Liver (tissue), 9 donors: ENCODE measurements around the gene HSD17B12. TPM values are rescaled to one million over a fixed set of nuclear protein-coding genes. Genes with fewer than 3 reads are reported as not detected.

Source experiments
- DNase-seq: peaks from one replicate; pipeline ENCODE4 v3.0.0-alpha.2; 2017; ENCODE audit warnings: low spot score
- H3K27ac ChIP-seq, 2 donors: one replicate each; pipeline ENCODE4 v1.7.0; 2013; ENCODE audit warnings: inconsistent platforms in 2 of 2, low read length in 2 of 2, control low read depth in 1 of 2, low read depth in 1 of 2, mild to moderate bottlenecking in 1 of 2
- H3K27me3 ChIP-seq, 4 donors: one replicate each; pipeline versions ENCODE4 v1.6.1 to v1.7.0; 2013; ENCODE audit warnings: low read length in 3 of 4, inconsistent platforms in 1 of 4, mild to moderate bottlenecking in 1 of 4, moderate library complexity in 1 of 4; ENCODE audit not compliant: control insufficient read depth in 4 of 4, insufficient read depth in 4 of 4
- H3K36me3 ChIP-seq, 4 donors: one replicate each; pipeline versions ENCODE4 v1.6.1 to v1.7.0; 2013; ENCODE audit warnings: low read length in 3 of 4, mild to moderate bottlenecking in 3 of 4, low read depth in 1 of 4, moderate library complexity in 1 of 4; ENCODE audit not compliant: control insufficient read depth in 4 of 4, insufficient read depth in 3 of 4
- H3K4me1 ChIP-seq, 4 donors: one replicate each; pipeline versions ENCODE4 v1.6.1 to v1.7.0; 2013; ENCODE audit warnings: low read length in 3 of 4, mild to moderate bottlenecking in 3 of 4, moderate library complexity in 1 of 4; ENCODE audit not compliant: control insufficient read depth in 4 of 4, insufficient read depth in 4 of 4
- H3K4me3 ChIP-seq, 3 donors: one replicate each; pipeline versions ENCODE4 v1.6.1 to v1.7.0; 2013; ENCODE audit warnings: low read length in 3 of 3, control low read depth in 1 of 3, low read depth in 1 of 3, mild to moderate bottlenecking in 1 of 3
- H3K9ac ChIP-seq, 2 donors: one replicate each; pipeline ENCODE4 v1.7.0; 2013; ENCODE audit warnings: low read length in 2 of 2, mild to moderate bottlenecking in 2 of 2, moderate library complexity in 2 of 2, control low read depth in 1 of 2, low read depth in 1 of 2
- H3K9me3 ChIP-seq, 4 donors: one replicate each; pipeline versions ENCODE4 v1.6.1 to v1.7.0; 2013; ENCODE audit warnings: low read length in 3 of 4; ENCODE audit not compliant: control insufficient read depth in 4 of 4
- ATF3 ChIP-seq: IDR thresholded peaks from 2 replicates; pipeline ENCODE4 v1.6.1; 2016; ENCODE audit warnings: antibody characterized with exemption
- CTCF ChIP-seq: fragments of 150-350 bp; IDR thresholded peaks from 2 replicates; pipeline ENCODE4 v1.5.1; 2017; ENCODE audit warnings: improper control_type of control experiment, low read depth, low read length; ENCODE audit not compliant: missing input control
- EGR1 ChIP-seq, 2 donors: IDR thresholded peaks; 2 replicates each; pipeline ENCODE4 v1.6.1; 2016 to 2018; ENCODE audit warnings: antibody characterized with exemption in 2 of 2, low read depth in 2 of 2
- FOXA1 ChIP-seq: IDR thresholded peaks from 2 replicates; pipeline ENCODE4 v1.6.1; 2016; ENCODE audit warnings: antibody characterized with exemption
- FOXA2 ChIP-seq: IDR thresholded peaks from 2 replicates; pipeline ENCODE4 v1.6.1; 2016; ENCODE audit warnings: antibody characterized with exemption
- GABPA ChIP-seq, 2 donors: IDR thresholded peaks in 1 of 2; conservative IDR thresholded peaks in 1 of 2; 2 replicates each; pipeline ENCODE4 v1.6.1; 2016; ENCODE audit warnings: antibody characterized with exemption in 2 of 2, mild to moderate bottlenecking in 1 of 2, moderate library complexity in 1 of 2
- HNF4A ChIP-seq, 2 donors: conservative IDR thresholded peaks; 2 replicates each; pipeline ENCODE4 v1.6.1; 2016; ENCODE audit warnings: antibody characterized with exemption in 2 of 2, mild to moderate bottlenecking in 2 of 2
- HNF4G ChIP-seq: IDR thresholded peaks from 2 replicates; pipeline ENCODE4 v1.6.1; 2016; ENCODE audit warnings: antibody characterized with exemption
- JUND ChIP-seq, 2 donors: IDR thresholded peaks; 2 replicates each; pipeline ENCODE4 v1.6.1; 2016; ENCODE audit warnings: antibody characterized with exemption in 2 of 2
- MAX ChIP-seq: IDR thresholded peaks from 2 replicates; pipeline ENCODE4 v1.6.1; 2016; ENCODE audit warnings: antibody characterized with exemption
- NR2F2 ChIP-seq: IDR thresholded peaks from 2 replicates; pipeline ENCODE4 v1.6.1; 2016; ENCODE audit warnings: antibody characterized with exemption
- RAD21 ChIP-seq, 2 donors: IDR thresholded peaks; 2 replicates each; pipeline ENCODE4 v1.6.1; 2016; ENCODE audit warnings: antibody characterized with exemption in 2 of 2, mild to moderate bottlenecking in 2 of 2
- REST ChIP-seq: IDR thresholded peaks from 2 replicates; pipeline ENCODE4 v1.6.1; 2016; ENCODE audit warnings: antibody characterized with exemption, mild to moderate bottlenecking
- RXRA ChIP-seq, 2 donors: IDR thresholded peaks; 2 replicates each; pipeline ENCODE4 v1.6.1; 2017 to 2018; ENCODE audit warnings: antibody characterized with exemption in 2 of 2, mild to moderate bottlenecking in 1 of 2
- SP1 ChIP-seq: IDR thresholded peaks from 2 replicates; pipeline ENCODE4 v1.6.1; 2018; ENCODE audit warnings: antibody characterized with exemption, mild to moderate bottlenecking
- TAF1 ChIP-seq: conservative IDR thresholded peaks from 2 replicates; pipeline ENCODE4 v1.6.1; 2016; ENCODE audit warnings: antibody characterized with exemption, mild to moderate bottlenecking
- YY1 ChIP-seq: IDR thresholded peaks from 2 replicates; pipeline ENCODE4 v1.6.1; 2016; ENCODE audit warnings: antibody characterized with exemption, mild to moderate bottlenecking
- ZBTB33 ChIP-seq: IDR thresholded peaks from 2 replicates; pipeline ENCODE4 v1.6.1; 2016; ENCODE audit warnings: antibody characterized with exemption
- WGBS: extraction: QIAGEN DNeasy Blood & Tissue Kit; methylation state at CpG from one replicate; pipeline ENCODE4 v1.1.7; 2013; 5-methylcytosine and 5-hydroxymethylcytosine counted together
- polyA plus RNA-seq, 2 donors: library from polyadenylated mRNA; stranded (reverse) in 1 of 2; unstranded in 1 of 2; fragments of 200-250 nt in 1 of 2; fragments of >200 nt in 1 of 2; fragmentation: Nextera tagmentation in 1 of 2; extraction: Ambion mirVana in 1 of 2; gene quantifications; one replicate each; pipeline versions ENCODE4 v1.2.1 to v1.2.3, GENCODE V29; 2013 to 2015
- total RNA-seq, 2 donors: library from RNA; depleted of rRNA; stranded (reverse); fragments of >200 nt; gene quantifications; one replicate each; pipeline ENCODE4 v1.2.3, GENCODE V29; 2014
- donor health status: healthy.
- donor health status: healthy.
- donor health status: healthy.
- donor health status: healthy.
- donor health status: healthy.

HSD17B12 gene
- total and polyA plus RNA-seq, 4 donors: 50.3 to 126 (median 68.3) TPM

GRCh38 chr11:43879789-43880639 lies 199.5 kb downstream of the HSD17B12 start (continued):
- TF ChIP-seq REST: no peak
- no peak for TF ChIP-seq YY1
- TF ChIP-seq HNF4G: no peak
- TF ChIP-seq NR2F2: no peak
- no peak for TF ChIP-seq GABPA (IDR thresholded peaks at IDR 0.05 in 1 of 2, conservative IDR thresholded peaks at IDR 0.05 in 1 of 2)
- TF ChIP-seq ATF3: no peak
- no peak for TF ChIP-seq MAX
- no peak for TF ChIP-seq JUND (IDR thresholded peaks at IDR 0.05)

GRCh38 chr11:43880640-43881159 lies 200.2 kb downstream of the HSD17B12 start, which contains the start of gene ALKBH3:
TSS of gene ALKBH3 (plus strand) at chr11:43880831. CDS start at chr11:43882653, 1,822 bp downstream.
- H3K27me3 ChIP-seq: peaks cover 0 to 8% (median 0%) of the 10 kb centered on the region in 4 donors
- H3K4me3 ChIP-seq: peak within 1 kb of the TSS; percentile 85 to 93 (median 93)
- under 1% methylated on average over 36 of the region's 36 CpGs for WGBS
- H3K9me3 ChIP-seq: no peaks in the 10 kb centered on the region
- peaks cover 0 to 17% (median 15%) of the 10 kb centered on the region in 4 donors for H3K4me1 ChIP-seq
- peak; percentile 84 for DNase-seq
- peak within 1 kb of the TSS in 1 of 2 donors; percentile 2 for H3K27ac ChIP-seq
- H3K9ac ChIP-seq: peak within 1 kb of the TSS; percentile 79 to 85
- TF ChIP-seq RAD21 (IDR thresholded peaks at IDR 0.05): peak in 1 of 2 donors; percentile 28
- no peak for TF ChIP-seq FOXA2
- no peak for TF ChIP-seq HNF4G
- TF ChIP-seq ATF3: no peak
- no peak for TF ChIP-seq FOXA1
- TF ChIP-seq JUND (IDR thresholded peaks at IDR 0.05): no peak
- TF ChIP-seq YY1: peak; percentile 38
- TF ChIP-seq TAF1: no peak
- no peak for TF ChIP-seq CTCF
- TF ChIP-seq HNF4A (conservative IDR thresholded peaks at IDR 0.05): peak in 1 of 2 donors; percentile 13
- peak; percentile 33 to 78 for TF ChIP-seq RXRA (IDR thresholded peaks at IDR 0.05)
- TF ChIP-seq REST: no peak
- TF ChIP-seq ZBTB33: no peak
- TF ChIP-seq NR2F2: peak; percentile 33
- peak in 1 of 2 donors; percentile 41 for TF ChIP-seq EGR1 (IDR thresholded peaks at IDR 0.05; ENCODE audit: low read depth in 2 of 2)
- TF ChIP-seq MAX: peak; percentile 60
- peak; percentile 100 for TF ChIP-seq GABPA (IDR thresholded peaks at IDR 0.05 in 1 of 2, conservative IDR thresholded peaks at IDR 0.05 in 1 of 2)
- TF ChIP-seq SP1: no peak
- H3K36me3 ChIP-seq: peaks cover 0 to 27% (median 18%) of the 10 kb centered on the region in 4 donors
